ENCODE measurements around the gene TEDC1.

The TEDC1 gene

GRCh38 chr14:105492031-105492970 is 1.3 kb downstream of the TEDC1 start:
- no peaks in the 10 kb centered on the region for H3K9me3 ChIP-seq (ENCODE audit: control insufficient read depth, insufficient read depth, low read length)
- peaks cover 8% of the 10 kb centered on the region; the same call in 1 of the 2 replicates for H4K20me1 ChIP-seq (ENCODE audit: control insufficient read depth, insufficient read depth, low read depth, low read length)
- TF ChIP-seq CTCF (IDR thresholded peaks at IDR 0.05; ENCODE audit: low read depth, low read length, poor library complexity, severe bottlenecking) (no peak), EZH2phosphoT487 (IDR thresholded peaks at IDR 0.05; ENCODE audit: borderline replicate concordance, low read length) (no peak)
- peak overlapping the region; percentile 80 for H3K4me2 ChIP-seq (ENCODE audit: low read length)
- H3K9me2 ChIP-seq (replicated peaks; ENCODE audit: control insufficient read depth, low read length): no peaks in the 10 kb centered on the region
- peak overlapping the region; percentile 89 for H3K4me3 ChIP-seq (ENCODE audit: low read length)
- H3K79me2 ChIP-seq (ENCODE audit: control insufficient read depth, low read length): peaks cover 9% of the 10 kb centered on the region
- H3K27me3 ChIP-seq (ENCODE audit: control insufficient read depth, low read length): peaks cover 7% of the 10 kb centered on the region
- H3K4me1 ChIP-seq (ENCODE audit: control insufficient read depth, low read length): peaks cover 29% of the 10 kb centered on the region
- H3F3A ChIP-seq (ENCODE audit: control insufficient read depth, insufficient read depth): no peaks in the 10 kb centered on the region
- H3K27ac ChIP-seq (ENCODE audit: low read depth, low read length): no peak overlapping the region
- peaks cover 9% of the 10 kb centered on the region for H3K36me3 ChIP-seq (ENCODE audit: control insufficient read depth, low read length)

GRCh38 chr14:105492971-105493871 is 2.2 kb downstream of the TEDC1 start:
- Histone ChIP-seq H3K36me3 (ENCODE audit: control insufficient read depth, low read length) (peaks cover 9% of the 10 kb centered on the region), H3F3A (ENCODE audit: control insufficient read depth, insufficient read depth) (no peaks in the 10 kb centered on the region), H3K9me3 (ENCODE audit: control insufficient read depth, insufficient read depth, low read length) (no peaks in the 10 kb centered on the region), H3K4me1 (ENCODE audit: control insufficient read depth, low read length) (peaks cover 21% of the 10 kb centered on the region), H4K20me1 (ENCODE audit: control insufficient read depth, insufficient read depth, low read depth, low read length) (peaks cover 8% of the 10 kb centered on the region; the same call in 1 of the 2 replicates), H3K27ac (ENCODE audit: low read depth, low read length) (no peak overlapping the region), H3K4me2 (ENCODE audit: low read length) (no peak overlapping the region), H3K79me2 (ENCODE audit: control insufficient read depth, low read length) (peaks cover 9% of the 10 kb centered on the region), H3K27me3 (ENCODE audit: control insufficient read depth, low read length) (no peaks in the 10 kb centered on the region), H3K4me3 (ENCODE audit: low read length) (no peak overlapping the region), H3K9me2 (replicated peaks; ENCODE audit: control insufficient read depth, low read length) (no peaks in the 10 kb centered on the region)
- TF ChIP-seq EZH2phosphoT487 (IDR thresholded peaks at IDR 0.05; ENCODE audit: borderline replicate concordance, low read length) (no peak), CTCF (IDR thresholded peaks at IDR 0.05; ENCODE audit: low read depth, low read length, poor library complexity, severe bottlenecking) (no peak)

GRCh38 chr14:105493921-105494605 is 3.0 kb downstream of the TEDC1 start:
- Histone ChIP-seq H3F3A (ENCODE audit: control insufficient read depth, insufficient read depth) (no peaks in the 10 kb centered on the region), H3K36me3 (ENCODE audit: control insufficient read depth, low read length) (peaks cover 9% of the 10 kb centered on the region), H3K4me3 (ENCODE audit: low read length) (no peak overlapping the region), H3K79me2 (ENCODE audit: control insufficient read depth, low read length) (peaks cover 9% of the 10 kb centered on the region), H3K4me2 (ENCODE audit: low read length) (no peak overlapping the region), H3K9me2 (replicated peaks; ENCODE audit: control insufficient read depth, low read length) (no peaks in the 10 kb centered on the region), H3K9me3 (ENCODE audit: control insufficient read depth, insufficient read depth, low read length) (no peaks in the 10 kb centered on the region), H3K27ac (ENCODE audit: low read depth, low read length) (no peak overlapping the region), H3K27me3 (ENCODE audit: control insufficient read depth, low read length) (no peaks in the 10 kb centered on the region), H4K20me1 (ENCODE audit: control insufficient read depth, insufficient read depth, low read depth, low read length) (peaks cover 8% of the 10 kb centered on the region; the same call in 1 of the 2 replicates), H3K4me1 (ENCODE audit: control insufficient read depth, low read length) (peaks cover 16% of the 10 kb centered on the region)
- TF ChIP-seq EZH2phosphoT487 (IDR thresholded peaks at IDR 0.05; ENCODE audit: borderline replicate concordance, low read length) (no peak), CTCF (IDR thresholded peaks at IDR 0.05; ENCODE audit: low read depth, low read length, poor library complexity, severe bottlenecking) (no peak)
